HG03175 (cell line): ENCODE data around the gene TMEM87B.

ENCODE experiments used
- ATAC-seq: cut with Tn5 transposase; IDR thresholded peaks from one replicate; pipeline ENCODE4 v1.9.1; 2021; ENCODE audit warnings: mild to moderate bottlenecking, moderate library complexity; ENCODE audit not compliant: unreplicated experiment

TMEM87B gene

GRCh38 chr2:112054847-112055729 lies at the start of gene TMEM87B:
TSS of gene TMEM87B (plus strand) at chr2:112055269. CDS start at chr2:112055592, 323 bp downstream.
- ATAC-seq, result peak; percentile 60

- ATAC-seq, result no peak
Observed at GRCh38 chr2:112005406-112006075, 49.5 kb upstream of the TMEM87B start.

GRCh38 chr2:112006076-112006410 lies 49.0 kb upstream of the TMEM87B start:
- no peak for ATAC-seq

- ATAC-seq, result no peak
Observed at GRCh38 chr2:112007493-112007892, 47.6 kb upstream of the TMEM87B start.

- no peak for ATAC-seq
Observed at GRCh38 chr2:112008910-112009485, 46.1 kb upstream of the TMEM87B start.

- no peak for ATAC-seq
Observed at GRCh38 chr2:112010751-112011150, 44.3 kb upstream of the TMEM87B start.

GRCh38 chr2:112012556-112012955 lies 42.5 kb upstream of the TMEM87B start:
- ATAC-seq, result no peak

GRCh38 chr2:112018846-112019245 lies 36.2 kb upstream of the TMEM87B start:
- ATAC-seq, result no peak

- ATAC-seq, result no peak
Observed at GRCh38 chr2:112019569-112019982, 35.5 kb upstream of the TMEM87B start.

- no peak for ATAC-seq
Observed at GRCh38 chr2:112020561-112020960, 34.5 kb upstream of the TMEM87B start.

GRCh38 chr2:112021290-112021689 lies 33.8 kb upstream of the TMEM87B start:
- no peak for ATAC-seq

- no peak for ATAC-seq
Observed at GRCh38 chr2:112021781-112022231, 33.3 kb upstream of the TMEM87B start.

- ATAC-seq, result no peak
Observed at GRCh38 chr2:112023707-112024106, 31.4 kb upstream of the TMEM87B start.

GRCh38 chr2:112024231-112024630 lies 30.8 kb upstream of the TMEM87B start:
- ATAC-seq, result no peak

GRCh38 chr2:112024896-112025491 lies 30.1 kb upstream of the TMEM87B start:
- no peak for ATAC-seq

- ATAC-seq, result no peak
Observed at GRCh38 chr2:112026509-112026908, 28.6 kb upstream of the TMEM87B start.

- ATAC-seq, result no peak
Observed at GRCh38 chr2:112027767-112028166, 27.3 kb upstream of the TMEM87B start.

- ATAC-seq, result no peak
Observed at GRCh38 chr2:112029164-112029563, 25.9 kb upstream of the TMEM87B start.

- no peak for ATAC-seq
Observed at GRCh38 chr2:112031473-112032223, 23.4 kb upstream of the TMEM87B start.

GRCh38 chr2:112032224-112032586 lies 22.9 kb upstream of the TMEM87B start:
- ATAC-seq, result no peak
